ENCODE results near the gene STAP1. TPM values are rescaled to one million over a fixed set of nuclear protein-coding genes. Genes with fewer than 3 reads are reported as not detected.

Gene STAP1, protein sequence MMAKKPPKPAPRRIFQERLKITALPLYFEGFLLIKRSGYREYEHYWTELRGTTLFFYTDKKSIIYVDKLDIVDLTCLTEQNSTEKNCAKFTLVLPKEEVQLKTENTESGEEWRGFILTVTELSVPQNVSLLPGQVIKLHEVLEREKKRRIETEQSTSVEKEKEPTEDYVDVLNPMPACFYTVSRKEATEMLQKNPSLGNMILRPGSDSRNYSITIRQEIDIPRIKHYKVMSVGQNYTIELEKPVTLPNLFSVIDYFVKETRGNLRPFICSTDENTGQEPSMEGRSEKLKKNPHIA
- total RNA-seq (2021; ENCODE audit: unreplicated experiment) (not detected), Bru-seq, nascent RNA (not detected), BruChase-seq, experiment 1, labeled RNA remaining after a 6-hour chase (not detected), BruChase-seq, experiment 2, labeled RNA remaining after a 2-hour chase (percentile 2 among the genes with signal in this experiment)
- polyA plus RNA-seq (2012), result not detected in 2 replicates
- long read RNA-seq, result 0 reads

- no peaks in the 10 kb centered on the region for H3K27me3 ChIP-seq (ENCODE audit: insufficient read depth, low read length)
- no peak within 1 kb of the TSS for H3K4me2 ChIP-seq (ENCODE audit: low read length)
- no peaks in the 10 kb centered on the region for H3K79me2 ChIP-seq (ENCODE audit: insufficient read depth, low read length)
- ChIA-PET RAD21 (ENCODE audit: low non-redundant PET in 1 of 2, low total read pairs in 2 of 2, uncharacterized antibody in 2 of 2, unreplicated experiment in 2 of 2) (no interaction called here), POLR2A (no interaction called here), CTCF (no interaction called here)
- DNase-seq (ENCODE audit: low read depth, low spot score) (no peak), ATAC-seq (no peak)
- intact Hi-C loops (cut with micrococcal nuclease), result no loop called here
- TF ChIP-seq CBX3 (IDR thresholded peaks at IDR 0.05; ENCODE audit: low read depth) (no peak), ZNF274 (IDR thresholded peaks at IDR 0.05; ENCODE audit: low read depth, low read length) (no peak), JUND (IDR thresholded peaks at IDR 0.05) (no peak), EZH2 (IDR thresholded peaks at IDR 0.05) (no peak), EGR1 (IDR thresholded peaks at IDR 0.05; ENCODE audit: low read depth) (no peak), POLR2A (IDR thresholded peaks at IDR 0.05; ENCODE audit: borderline replicate concordance, extremely low read depth, insufficient read depth, insufficient read length) (no peak), YY1 (IDR thresholded peaks at IDR 0.05; ENCODE audit: extremely low read depth, insufficient replicate concordance, low read depth, low read length) (no peak), ELF1 (IDR thresholded peaks at IDR 0.05; ENCODE audit: borderline replicate concordance, low read depth) (no peak), TCF7L2 (IDR thresholded peaks at IDR 0.05; ENCODE audit: borderline replicate concordance, extremely low read depth, insufficient read depth, insufficient read length) (no peak), RAD21 (IDR thresholded peaks at IDR 0.05; ENCODE audit: low read depth) (no peak), POLR2AphosphoS5 (IDR thresholded peaks at IDR 0.05; ENCODE audit: low read depth, low read length) (no peak), ATF3 (IDR thresholded peaks at IDR 0.05) (no peak), SIN3A (IDR thresholded peaks at IDR 0.05; ENCODE audit: low read depth) (no peak), ZBTB33 (IDR thresholded peaks at IDR 0.05; ENCODE audit: extremely low read depth, insufficient replicate concordance, low read length) (no peak), SP1 (IDR thresholded peaks at IDR 0.05; ENCODE audit: low read depth) (no peak), EZH2phosphoT487 (IDR thresholded peaks at IDR 0.05; ENCODE audit: borderline replicate concordance) (no peak), ZFX (IDR thresholded peaks at IDR 0.05) (no peak)
- TF ChIP-seq, protein P1, sequence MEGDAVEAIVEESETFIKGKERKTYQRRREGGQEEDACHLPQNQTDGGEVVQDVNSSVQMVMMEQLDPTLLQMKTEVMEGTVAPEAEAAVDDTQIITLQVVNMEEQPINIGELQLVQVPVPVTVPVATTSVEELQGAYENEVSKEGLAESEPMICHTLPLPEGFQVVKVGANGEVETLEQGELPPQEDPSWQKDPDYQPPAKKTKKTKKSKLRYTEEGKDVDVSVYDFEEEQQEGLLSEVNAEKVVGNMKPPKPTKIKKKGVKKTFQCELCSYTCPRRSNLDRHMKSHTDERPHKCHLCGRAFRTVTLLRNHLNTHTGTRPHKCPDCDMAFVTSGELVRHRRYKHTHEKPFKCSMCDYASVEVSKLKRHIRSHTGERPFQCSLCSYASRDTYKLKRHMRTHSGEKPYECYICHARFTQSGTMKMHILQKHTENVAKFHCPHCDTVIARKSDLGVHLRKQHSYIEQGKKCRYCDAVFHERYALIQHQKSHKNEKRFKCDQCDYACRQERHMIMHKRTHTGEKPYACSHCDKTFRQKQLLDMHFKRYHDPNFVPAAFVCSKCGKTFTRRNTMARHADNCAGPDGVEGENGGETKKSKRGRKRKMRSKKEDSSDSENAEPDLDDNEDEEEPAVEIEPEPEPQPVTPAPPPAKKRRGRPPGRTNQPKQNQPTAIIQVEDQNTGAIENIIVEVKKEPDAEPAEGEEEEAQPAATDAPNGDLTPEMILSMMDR (IDR thresholded peaks at IDR 0.05 in 2 of 3, conservative IDR thresholded peaks at IDR 0.05 in 1 of 3; ENCODE audit: borderline replicate concordance in 1 of 3, insufficient read depth in 1 of 3, low read depth in 2 of 3, low read length in 2 of 3), result no peak
- H3K4me3 ChIP-seq (replicated peaks in 1 of 2; ENCODE audit: low read depth in 1 of 2, low read length in 2 of 2), result no peak within 1 kb of the TSS
- no peaks in the 10 kb centered on the region for H3K9me2 ChIP-seq (ENCODE audit: insufficient read depth)
- H2AFZ ChIP-seq (ENCODE audit: low read depth, low read length, poor library complexity, severe bottlenecking), result no peak within 1 kb of the TSS
- no peaks in the 10 kb centered on the region for H3K4me1 ChIP-seq (ENCODE audit: control insufficient read depth in 1 of 2, insufficient read depth in 2 of 2, low read length in 2 of 2)
- no peak within 1 kb of the TSS for H3K9ac ChIP-seq (ENCODE audit: low read length)
- no peaks in the 10 kb centered on the region for H4K20me1 ChIP-seq (ENCODE audit: insufficient read depth)
- H3K9me3 ChIP-seq (ENCODE audit: control insufficient read depth in 1 of 2, insufficient read depth in 1 of 2, low read depth in 1 of 2, low read length in 2 of 2), result no peaks in the 10 kb centered on the region
- no TSS peak for BruUV-seq (replicated peaks)
- H3K36me3 ChIP-seq (ENCODE audit: control insufficient read depth in 1 of 2, insufficient read depth in 2 of 2, low read length in 2 of 2), result no peaks in the 10 kb centered on the region
- no peak within 1 kb of the TSS for H3K27ac ChIP-seq (ENCODE audit: low read depth, low read length)
Measured at GRCh38 chr4:67558493-67558892, at the start of gene STAP1. Gene STAP1 (plus strand): TSS chr4:67558727. CDS start chr4:67558810, 83 bp downstream.

All from HCT116 (cell line).